A549 (cell line): ENCODE measurements around the gene CATSPERB. TPM values are rescaled to one million over a fixed set of nuclear protein-coding genes. Genes with fewer than 3 reads are reported as not detected.

Experiments used
- ATAC-seq, 2 experiments: fragments of 200-7000 bp in 1 of 2; fragments of >200 bp in 1 of 2; cut with Nextera tagmentation in 1 of 2; cut with Tn5 transposase in 1 of 2; 3 replicates each; pipeline versions ENCODE4 v1.8.0 to v1.9.1; 2018 to 2020; ENCODE audit warnings: mild to moderate bottlenecking in 1 of 2, moderate library complexity in 1 of 2
- CTCF ChIA-PET: fragments of 300-600 bp; sonication (Branson Sonifier 250); formaldehyde crosslinking; extraction: SDS; loops from one replicate; lab custom pipeline; 2021; ENCODE audit warnings: antibody characterized with exemption, inconsistent platforms; lab: Yijun Ruan, JAX
- POLR2A ChIA-PET: fragments of 350-600 bp; formaldehyde crosslinking; extraction: SDS; loops from one replicate; lab custom pipeline; 2021; ENCODE audit warnings: antibody characterized with exemption, inconsistent platforms; lab: Yijun Ruan, JAX
- DNase-seq, 2 experiments: peaks; one replicate each; pipeline versions ENCODE4 v3.0.0 to v3.0.0-alpha.2; 2011 to 2016; ENCODE audit warnings: low read depth in 1 of 2, low spot score in 1 of 2
- FAIRE-seq: peaks from 2 replicates; lab custom pipeline; 2011; peaks lifted over from hg19 to GRCh38; lab: Jason Lieb, UNC
- H3K27ac ChIP-seq, 2 experiments: fragments of >200 bp; sonication (Bioruptor Twin); formaldehyde crosslinking; 3 replicates each; pipeline ENCODE4 v1.5.1; 2016 to 2017
- H3K4me1 ChIP-seq: fragments of >200 bp; sonication (Bioruptor Twin); formaldehyde crosslinking; 3 replicates; pipeline ENCODE4 v1.6.1; 2016
- H3K4me2 ChIP-seq: fragments of >200 bp; sonication (Bioruptor Twin); formaldehyde crosslinking; 3 replicates; pipeline ENCODE4 v1.6.1; 2016
- H3K4me3 ChIP-seq: fragments of >200 bp; sonication (Bioruptor Twin); formaldehyde crosslinking; 3 replicates; pipeline ENCODE4 v1.5.1; 2016
- H3K9me3 ChIP-seq: fragments of >200 bp; sonication (Bioruptor Twin); formaldehyde crosslinking; 3 replicates; pipeline ENCODE4 v1.6.1; 2016
- BHLHE40 ChIP-seq: IDR thresholded peaks from 2 replicates; pipeline ENCODE4 v1.6.1; 2012; ENCODE audit warnings: low read depth, low read length, inconsistent platforms
- CEBPB ChIP-seq, 2 experiments: fragments of >200 bp in 1 of 2; sonication (Bioruptor Twin) in 1 of 2; formaldehyde crosslinking in 1 of 2; IDR thresholded peaks; 2 replicates each; pipeline ENCODE4 v1.6.1; 2012 to 2016
- EP300 ChIP-seq, 2 experiments: fragments of >200 bp; sonication (Bioruptor Twin); formaldehyde crosslinking; IDR thresholded peaks; 2 replicates in 1 of 2; 3 replicates in 1 of 2; pipeline ENCODE4 v1.6.1; 2016 to 2017
- ESRRA ChIP-seq: fragments of 150-350 bp; IDR thresholded peaks from 2 replicates; pipeline ENCODE4 v1.6.1; 2014; ENCODE audit warnings: mild to moderate bottlenecking, low read length, borderline replicate concordance
- FOSB ChIP-seq: fragments of 250-450 bp; sonication (Bioruptor Pico); IDR thresholded peaks from 2 replicates; pipeline ENCODE4 v1.5.0; 2020; ENCODE audit warnings: mild to moderate bottlenecking, moderate library complexity
- FOXS1 ChIP-seq: fragments of 250-450 bp; sonication (Bioruptor Pico); IDR thresholded peaks from 2 replicates; pipeline ENCODE4 v1.5.0; 2020; ENCODE audit warnings: mild to moderate bottlenecking, moderate library complexity
- HDAC2 ChIP-seq: fragments of 200-600 bp; sonication (generic); IDR thresholded peaks from 2 replicates; pipeline ENCODE4 v1.6.1; 2016
- HEYL ChIP-seq: fragments of 250-450 bp; sonication (Bioruptor Pico); IDR thresholded peaks from 2 replicates; pipeline ENCODE4 v1.8.0; 2021; ENCODE audit warnings: mild to moderate bottlenecking, moderate library complexity
- HOXB13 ChIP-seq: fragments of 250-450 bp; sonication (Bioruptor Pico); IDR thresholded peaks from 2 replicates; pipeline ENCODE4 v1.5.0; 2020; ENCODE audit warnings: low read depth, mild to moderate bottlenecking, moderate library complexity
- KDM1A ChIP-seq: fragments of 200-600 bp; sonication (generic); IDR thresholded peaks from 2 replicates; pipeline ENCODE4 v1.6.1; 2016; ENCODE audit warnings: low read depth, mild to moderate bottlenecking
- KDM5A ChIP-seq: fragments of 200-600 bp; sonication (generic); IDR thresholded peaks from 2 replicates; pipeline ENCODE4 v1.6.1; 2016; ENCODE audit warnings: antibody characterized with exemption, mild to moderate bottlenecking
- MAZ ChIP-seq: fragments of 150-350 bp; IDR thresholded peaks from 2 replicates; pipeline ENCODE4 v1.6.1; 2014; ENCODE audit warnings: antibody characterized with exemption, low read depth, low read length, borderline replicate concordance
- NPAS2 ChIP-seq: fragments of 250-450 bp; sonication (Bioruptor Pico); IDR thresholded peaks from 2 replicates; pipeline ENCODE4 v1.8.0; 2022; ENCODE audit warnings: mild to moderate bottlenecking, moderate library complexity, borderline replicate concordance
- NR3C1 ChIP-seq: fragments of >200 bp; sonication (Bioruptor Twin); formaldehyde crosslinking; IDR thresholded peaks from 3 replicates; pipeline ENCODE4 v1.6.1; 2017
- PHF8 ChIP-seq: fragments of 200-600 bp; sonication (generic); IDR thresholded peaks from 2 replicates; pipeline ENCODE4 v1.6.1; 2016; ENCODE audit warnings: low read depth, mild to moderate bottlenecking, antibody characterized with exemption, moderate library complexity, borderline replicate concordance
- POLR2A ChIP-seq: IDR thresholded peaks from 2 replicates; pipeline ENCODE4 v1.6.1; 2012; ENCODE audit warnings: mild to moderate bottlenecking, low read length
- RAD21 ChIP-seq, 2 experiments: fragments of >200 bp in 1 of 2; sonication (Bioruptor Twin) in 1 of 2; formaldehyde crosslinking in 1 of 2; IDR thresholded peaks in 1 of 2; conservative IDR thresholded peaks in 1 of 2; 2 replicates in 1 of 2; 3 replicates in 1 of 2; pipeline ENCODE4 v1.6.1; 2012 to 2018; ENCODE audit warnings: inconsistent platforms in 1 of 2
- RCOR1 ChIP-seq: fragments of 150-350 bp; IDR thresholded peaks from 2 replicates; pipeline ENCODE4 v1.6.1; 2014; ENCODE audit warnings: antibody characterized with exemption, low read length, low read depth
- SMC3 ChIP-seq: fragments of >200 bp; sonication (Bioruptor Twin); formaldehyde crosslinking; IDR thresholded peaks from 3 replicates; pipeline ENCODE4 v1.6.1; 2018; ENCODE audit warnings: inconsistent platforms
- SREBF2 ChIP-seq: fragments of 450-650 bp; IDR thresholded peaks from 2 replicates; pipeline ENCODE4 v1.6.1; 2014; ENCODE audit warnings: mild to moderate bottlenecking, moderate library complexity
- TP53 ChIP-seq: fragments of 250-450 bp; sonication (Bioruptor Pico); IDR thresholded peaks from 2 replicates; pipeline ENCODE4 v1.5.0; 2021; ENCODE audit warnings: mild to moderate bottlenecking, moderate library complexity
- ZNF302 ChIP-seq: fragments of 250-450 bp; sonication (Bioruptor Pico); IDR thresholded peaks from 2 replicates; pipeline ENCODE4 v1.9.0; 2021; ENCODE audit warnings: inconsistent platforms, mild to moderate bottlenecking, moderate library complexity
- WGBS: methylation state at CpG from one replicate; pipeline ENCODE4 v1.1.6; 2017; ENCODE audit errors: missing lambda C conversion rate; 5-methylcytosine and 5-hydroxymethylcytosine counted together
- polyA plus RNA-seq, 4 experiments: library from polyadenylated mRNA; depleted of rRNA in 3 of 4; stranded (reverse); fragments of >200 nt; fragmentation: RNase III in 1 of 4; extraction: RNeasy Plus Mini Kit Qiagen cat#74134 plus additional on column Dnase treatment in 1 of 4; gene quantifications; 2 replicates in 3 of 4; 3 replicates in 1 of 4; pipeline ENCODE4 v1.2.3, GENCODE V29; 2011 to 2017
- TF ChIP-seq, protein P1 (sequence below): fragments of 450-650 bp; IDR thresholded peaks from 2 replicates; pipeline ENCODE4 v1.6.1; 2014; ENCODE audit warnings: antibody characterized with exemption
- TF ChIP-seq, protein P2 (sequence below): IDR thresholded peaks from 2 replicates; pipeline ENCODE4 v1.6.1; 2012
- TF ChIP-seq, protein P3 (sequence below): fragments of >200 bp; sonication (Bioruptor Twin); formaldehyde crosslinking; IDR thresholded peaks from 2 replicates; pipeline ENCODE4 v1.6.1; 2016
- TF ChIP-seq, protein P4 (sequence below): fragments of 250-450 bp; sonication (Bioruptor Pico); IDR thresholded peaks from 2 replicates; pipeline ENCODE4 v1.5.0; 2021; ENCODE audit warnings: mild to moderate bottlenecking, moderate library complexity, borderline replicate concordance
- TF ChIP-seq, protein P5 (sequence below): IDR thresholded peaks from 2 replicates; pipeline ENCODE4 v1.6.1; 2012

CATSPERB gene
- polyA plus RNA-seq, 2 of the 4 experiments (the other 2 are of a cell fraction) = 0.05 TPM; not detected in 1

DNA sequence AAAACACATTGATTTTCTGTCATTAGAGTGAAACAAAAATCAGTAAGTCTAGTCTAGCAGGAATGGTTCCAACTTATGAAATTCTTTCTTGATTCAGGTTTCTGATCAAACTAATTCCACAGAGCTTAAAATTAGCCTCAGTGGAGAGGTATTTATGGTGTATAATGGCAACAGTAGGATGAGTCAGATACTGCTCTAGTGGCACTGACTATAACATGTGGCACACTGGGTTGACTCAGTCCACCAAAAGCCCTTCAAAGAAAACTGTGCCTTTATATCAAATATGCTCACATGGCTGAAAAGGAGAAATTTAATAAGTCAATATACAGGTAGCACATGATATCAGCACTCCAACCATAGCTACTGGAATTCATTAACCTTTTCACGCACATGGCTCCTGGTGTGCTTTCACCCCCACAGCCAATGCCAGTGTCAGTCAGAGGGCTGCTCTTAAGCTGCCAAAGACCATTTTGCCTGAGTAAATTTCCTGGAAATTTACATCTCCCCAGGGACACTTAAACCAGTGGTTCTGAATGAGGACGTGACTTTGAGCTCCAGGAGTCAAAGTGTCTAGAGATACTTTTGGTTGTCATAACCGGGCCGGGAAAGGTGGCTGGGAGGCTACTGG lies 21.7 kb upstream of the CATSPERB start:
- Histone ChIP-seq H3K9me3 (peaks cover 14% of the 10 kb centered on the region; the same call in 2 of the 3 replicates), H3K4me1 (peaks cover 20% of the 10 kb centered on the region), H3K4me3 (no peak overlapping the region)
- ATAC-seq (no peak), DNase-seq (no peak)
- POLR2A ChIA-PET = no interaction called here
- TF ChIP-seq EP300 (IDR thresholded peaks at IDR 0.05) (no peak), TP53 (CRISPR knock-in tag) (no peak), HOXB13 (CRISPR knock-in tag) (no peak), MAZ (no peak), KDM1A (no peak), FOSB (CRISPR knock-in tag) (no peak), SREBF2 (no peak)
- TF ChIP-seq, protein P1, sequence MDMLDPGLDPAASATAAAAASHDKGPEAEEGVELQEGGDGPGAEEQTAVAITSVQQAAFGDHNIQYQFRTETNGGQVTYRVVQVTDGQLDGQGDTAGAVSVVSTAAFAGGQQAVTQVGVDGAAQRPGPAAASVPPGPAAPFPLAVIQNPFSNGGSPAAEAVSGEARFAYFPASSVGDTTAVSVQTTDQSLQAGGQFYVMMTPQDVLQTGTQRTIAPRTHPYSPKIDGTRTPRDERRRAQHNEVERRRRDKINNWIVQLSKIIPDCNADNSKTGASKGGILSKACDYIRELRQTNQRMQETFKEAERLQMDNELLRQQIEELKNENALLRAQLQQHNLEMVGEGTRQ = no peak
- TF ChIP-seq, all 56 proteins: peak for 0
- Histone ChIP-seq H3K4me2 (no peak overlapping the region), H3K27ac (0 out of 6 replicates have a peak overlapping the region, but pooled peaks of 1 of the 2 experiments have one; percentile 65)
- CTCF ChIA-PET = no interaction called here
- WGBS = 83% methylated on average over 4 of the region's 4 CpGs
- FAIRE-seq = peak; percentile 63

DNA sequence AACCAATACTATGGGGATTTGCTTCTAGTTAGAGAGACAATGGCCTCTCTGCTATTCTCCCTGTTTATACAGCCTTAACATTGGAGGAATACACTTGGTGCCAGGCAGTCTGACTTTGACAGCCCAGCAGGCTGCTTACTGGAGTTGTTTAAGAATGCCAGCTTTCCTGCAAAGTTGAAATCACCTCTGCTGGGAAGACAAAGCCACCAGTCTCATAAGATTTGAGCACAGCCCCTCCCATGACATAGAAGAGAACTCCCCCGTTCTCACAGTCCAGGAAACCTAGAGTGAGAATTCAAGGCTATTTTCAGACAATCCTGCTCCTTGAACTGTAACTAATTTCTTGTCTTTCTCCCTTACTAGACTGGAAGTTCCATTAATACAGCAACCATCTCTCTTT lies 21.1 kb upstream of the CATSPERB start:
- WGBS = 24% methylated on average over 1 of the region's 1 CpG
- no peak for DNase-seq
- H3K27ac ChIP-seq = no peak overlapping the region
- H3K4me1 ChIP-seq = peaks cover 20% of the 10 kb centered on the region
- H3K4me3 ChIP-seq = no peak overlapping the region
- ChIA-PET POLR2A (no interaction called here), CTCF (interaction anchor here (0.7 kb wide), 1 partner anchor 9 kb away, joined by 3 read pairs; no protein-coding TSS in a partner anchor)
- ATAC-seq = no peak
- no peak for TF ChIP-seq MAZ
- no peak for TF ChIP-seq EP300 (IDR thresholded peaks at IDR 0.05)
- TF ChIP-seq, protein P2, sequence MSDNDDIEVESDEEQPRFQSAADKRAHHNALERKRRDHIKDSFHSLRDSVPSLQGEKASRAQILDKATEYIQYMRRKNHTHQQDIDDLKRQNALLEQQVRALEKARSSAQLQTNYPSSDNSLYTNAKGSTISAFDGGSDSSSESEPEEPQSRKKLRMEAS = no peak
- TF ChIP-seq FOXS1 (CRISPR knock-in tag) = no peak
- no peak overlapping the region for H3K4me2 ChIP-seq
- no peak for FAIRE-seq
- H3K9me3 ChIP-seq = peaks cover 14% of the 10 kb centered on the region; the same call in 2 of the 3 replicates

DNA sequence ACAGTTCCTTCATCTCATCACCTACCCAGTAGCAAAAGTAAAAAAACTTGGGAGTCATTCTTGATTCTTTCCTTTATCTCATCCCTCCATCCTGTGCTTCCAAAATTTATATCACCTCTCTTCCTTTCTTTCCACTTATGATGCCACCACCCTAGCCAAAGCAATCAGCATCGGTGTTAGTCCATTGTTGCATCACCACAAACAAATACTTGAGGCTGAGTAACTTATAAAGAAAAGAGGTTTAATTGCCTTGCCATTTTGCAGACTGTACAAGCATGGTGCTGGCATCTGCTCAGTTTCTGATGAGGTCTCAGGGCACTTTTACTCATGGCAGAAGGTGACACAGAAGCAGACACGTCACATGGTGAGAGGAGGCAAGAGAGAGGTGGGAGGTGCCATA lies 19.8 kb upstream of the CATSPERB start:
- Histone ChIP-seq H3K9me3 (peaks cover 14% of the 10 kb centered on the region; the same call in 2 of the 3 replicates), H3K4me1 (peaks cover 20% of the 10 kb centered on the region), H3K4me3 (no peak overlapping the region), H3K4me2 (no peak overlapping the region), H3K27ac (no peak overlapping the region)
- TF ChIP-seq, protein P3, sequence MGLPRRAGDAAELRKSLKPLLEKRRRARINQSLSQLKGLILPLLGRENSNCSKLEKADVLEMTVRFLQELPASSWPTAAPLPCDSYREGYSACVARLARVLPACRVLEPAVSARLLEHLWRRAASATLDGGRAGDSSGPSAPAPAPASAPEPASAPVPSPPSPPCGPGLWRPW = no peak
- TF ChIP-seq RCOR1 (no peak), SMC3 (no peak), KDM5A (no peak), BHLHE40 (no peak), RAD21 (conservative IDR thresholded peaks at IDR 0.05 in 1 of 2, IDR thresholded peaks at IDR 0.05 in 1 of 2) (no peak), HOXB13 (CRISPR knock-in tag) (no peak), ESRRA (no peak), ZNF302 (no peak), CEBPB (IDR thresholded peaks at IDR 0.05) (no peak), HDAC2 (no peak), TP53 (CRISPR knock-in tag) (no peak), PHF8 (no peak), HEYL (CRISPR knock-in tag) (no peak), POLR2A (no peak), NR3C1 (no peak), NPAS2 (CRISPR knock-in tag) (no peak)
- TF ChIP-seq, protein P4, sequence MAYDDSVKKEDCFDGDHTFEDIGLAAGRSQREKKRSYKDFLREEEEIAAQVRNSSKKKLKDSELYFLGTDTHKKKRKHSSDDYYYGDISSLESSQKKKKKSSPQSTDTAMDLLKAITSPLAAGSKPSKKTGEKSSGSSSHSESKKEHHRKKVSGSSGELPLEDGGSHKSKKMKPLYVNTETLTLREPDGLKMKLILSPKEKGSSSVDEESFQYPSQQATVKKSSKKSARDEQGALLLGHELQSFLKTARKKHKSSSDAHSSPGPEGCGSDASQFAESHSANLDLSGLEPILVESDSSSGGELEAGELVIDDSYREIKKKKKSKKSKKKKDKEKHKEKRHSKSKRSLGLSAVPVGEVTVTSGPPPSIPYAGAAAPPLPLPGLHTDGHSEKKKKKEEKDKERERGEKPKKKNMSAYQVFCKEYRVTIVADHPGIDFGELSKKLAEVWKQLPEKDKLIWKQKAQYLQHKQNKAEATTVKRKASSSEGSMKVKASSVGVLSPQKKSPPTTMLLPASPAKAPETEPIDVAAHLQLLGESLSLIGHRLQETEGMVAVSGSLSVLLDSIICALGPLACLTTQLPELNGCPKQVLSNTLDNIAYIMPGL (CRISPR knock-in tag) = no peak
- TF ChIP-seq, protein P2 = no peak
- TF ChIP-seq, protein P5, sequence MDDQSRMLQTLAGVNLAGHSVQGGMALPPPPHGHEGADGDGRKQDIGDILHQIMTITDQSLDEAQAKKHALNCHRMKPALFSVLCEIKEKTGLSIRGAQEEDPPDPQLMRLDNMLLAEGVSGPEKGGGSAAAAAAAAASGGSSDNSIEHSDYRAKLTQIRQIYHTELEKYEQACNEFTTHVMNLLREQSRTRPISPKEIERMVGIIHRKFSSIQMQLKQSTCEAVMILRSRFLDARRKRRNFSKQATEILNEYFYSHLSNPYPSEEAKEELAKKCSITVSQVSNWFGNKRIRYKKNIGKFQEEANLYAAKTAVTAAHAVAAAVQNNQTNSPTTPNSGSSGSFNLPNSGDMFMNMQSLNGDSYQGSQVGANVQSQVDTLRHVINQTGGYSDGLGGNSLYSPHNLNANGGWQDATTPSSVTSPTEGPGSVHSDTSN = no peak
- no peak for DNase-seq
- FAIRE-seq = no peak
- no peak for ATAC-seq
- POLR2A ChIA-PET = no interaction called here
- WGBS = 47% methylated on average over 2 of the region's 2 CpGs
- CTCF ChIA-PET = no interaction called here
